Transverse colon (tissue), 4 donors: ENCODE measurements around the gene MPHOSPH10. TPM values are rescaled to one million over a fixed set of nuclear protein-coding genes. Genes with fewer than 3 reads are reported as not detected.
"Not testable (repeated sequence)": the region's sequence is repeated elsewhere in the genome, so short reads cannot be mapped to it uniquely, and the experiment has no call there.

Source experiments
- DNase-seq: peaks from one replicate; pipeline ENCODE4 v3.0.0-alpha.2; 2019
- H3K27ac ChIP-seq, 4 donors: fragments of 200-600 bp; sonication (generic); 2 replicates each; pipeline ENCODE4 v1.5.1; 2016 to 2018; ENCODE audit warnings: inconsistent platforms in 4 of 4
- H3K27me3 ChIP-seq: fragments of 200-600 bp; sonication (generic); 2 replicates; pipeline ENCODE4 v1.5.1; 2017; ENCODE audit warnings: inconsistent platforms
- H3K36me3 ChIP-seq, 4 donors: fragments of 200-600 bp; sonication (generic); 2 replicates each; pipeline ENCODE4 v1.5.1; 2017 to 2019; ENCODE audit warnings: inconsistent platforms in 4 of 4
- H3K4me1 ChIP-seq, 4 donors: fragments of 200-600 bp; sonication (generic); 2 replicates each; pipeline ENCODE4 v1.5.1; 2017 to 2020; ENCODE audit warnings: inconsistent platforms in 4 of 4
- H3K4me3 ChIP-seq, 4 donors: fragments of 200-600 bp; sonication (generic); 1 replicate in 1 of 4; 2 replicates in 3 of 4; pipeline versions ENCODE4 v1.5.1 to v1.6.1; 2017 to 2019; ENCODE audit warnings: inconsistent platforms in 4 of 4
- H3K9me3 ChIP-seq, 2 donors: fragments of 200-600 bp; sonication (generic); 2 replicates each; pipeline ENCODE4 v1.5.1; 2017 to 2019; ENCODE audit warnings: inconsistent platforms in 2 of 2
- CTCF ChIP-seq, 5 experiments: fragments of 200-600 bp in 3 of 5; fragments of 450-650 bp in 2 of 5; sonication (generic) in 3 of 5; IDR thresholded peaks; 1 replicate in 2 of 5; 2 replicates in 3 of 5; pipeline ENCODE4 v1.5.1; 2016 to 2017; ENCODE audit warnings: antibody characterized with exemption in 5 of 5, inconsistent platforms in 3 of 5, mild to moderate bottlenecking in 2 of 5, moderate library complexity in 1 of 5
- EP300 ChIP-seq: sonication (generic); formaldehyde crosslinking; IDR thresholded peaks from one replicate; pipeline ENCODE4 v1.6.1; 2017; ENCODE audit warnings: antibody characterized with exemption, low read depth
- POLR2A ChIP-seq: fragments of 450-650 bp; IDR thresholded peaks from one replicate; pipeline ENCODE4 v1.6.1; 2016; ENCODE audit warnings: antibody characterized with exemption, mild to moderate bottlenecking, moderate library complexity
- POLR2AphosphoS5 ChIP-seq, 3 donors: sonication (generic); formaldehyde crosslinking; IDR thresholded peaks; one replicate each; pipeline ENCODE4 v1.6.1; 2016; ENCODE audit warnings: antibody characterized with exemption in 3 of 3
- WGBS, 2 donors: methylation state at CpG; one replicate each; pipeline ENCODE4 v1.1.5; 2018; ENCODE audit warnings: low coverage in 1 of 2; 5-methylcytosine and 5-hydroxymethylcytosine counted together
- in situ Hi-C, 4 donors: fragments of 200-750 bp; cut with MboI; loops; one replicate each; pipeline versions ENCODE4 v1.15.0 to v1.15.1; 2017; ENCODE audit warnings: low sequenced_read_pairs in 3 of 4, low pct_ligation_motif_present in 1 of 4, low pct_unique_long_range_greater_than_20kb in 1 of 4
- intact Hi-C: fragments of 100-400 bp; cut with DNase I; formaldehyde crosslinking; loops from one replicate; pipeline ENCODE4 v1.15.1; 2023; ENCODE audit warnings: low total_unique reads
- total RNA-seq, 4 donors: library from RNA; depleted of rRNA; stranded (reverse); fragments of >200 nt; gene quantifications; one replicate each; pipeline ENCODE4 v1.1.0, GENCODE V29; 2016

The MPHOSPH10 gene
- total RNA-seq, 4 donors from 2014 or later = 7.5 to 22.9 (median 12.8) TPM

- intact Hi-C loops = no loop called here
Measured at GRCh38 chr2:71103809-71104208, 26.6 kb upstream of the MPHOSPH10 start.

DNA sequence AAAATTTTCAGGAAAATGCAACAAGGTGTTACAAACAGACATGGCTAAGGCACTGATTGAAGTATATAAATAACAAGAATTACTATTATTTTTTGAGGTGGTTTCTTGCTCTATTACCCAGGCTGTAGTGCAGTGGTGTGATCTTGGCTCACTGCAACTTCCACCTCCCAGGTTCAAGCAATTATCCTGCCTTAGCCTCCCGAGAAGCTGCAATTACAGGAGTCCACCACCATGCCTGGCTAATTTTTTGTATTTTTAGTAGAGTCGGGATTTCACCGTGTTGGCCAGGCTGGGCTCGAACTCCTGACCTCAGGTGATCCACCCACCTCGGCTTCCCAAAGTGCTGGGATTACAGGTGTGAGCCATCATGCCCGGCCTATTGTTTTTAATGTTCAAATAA is 24.0 kb upstream of the MPHOSPH10 start:
- H3K27ac ChIP-seq, H3K4me1 ChIP-seq, intact Hi-C loops, H3K9me3 ChIP-seq, DNase-seq, in situ Hi-C loops, H3K27me3 ChIP-seq, H3K4me3 ChIP-seq: not testable (repeated sequence)
- WGBS, 2 donors = 85 to 89% methylated on average over 5 to 6 of the region's 6 CpGs
- H3K36me3 ChIP-seq = peaks cover 0 to 17% (median under 1%) of the 10 kb centered on the region in 4 donors

More at GRCh38 chr2:71103809-71104208, 26.6 kb upstream of the MPHOSPH10 start:
- Histone ChIP-seq H3K4me1 (no peaks in the 10 kb centered on the region), H3K27ac (no peak overlapping the region), H3K4me3 (no peak overlapping the region), H3K27me3 (no peaks in the 10 kb centered on the region), H3K36me3 (peaks cover 0 to 6% (median under 1%) of the 10 kb centered on the region in 4 donors), H3K9me3 (no peaks in the 10 kb centered on the region)
- TF ChIP-seq CTCF (IDR thresholded peaks at IDR 0.05) = no peak
- no peak for TF ChIP-seq POLR2AphosphoS5 (IDR thresholded peaks at IDR 0.05)
- no peak for TF ChIP-seq EP300
- no peak for TF ChIP-seq POLR2A
- in situ Hi-C loops = no loop called here
- DNase-seq = no peak
- WGBS, 2 donors = 50 to 91% methylated on average over 1 to 5 of the region's 5 CpGs

DNA sequence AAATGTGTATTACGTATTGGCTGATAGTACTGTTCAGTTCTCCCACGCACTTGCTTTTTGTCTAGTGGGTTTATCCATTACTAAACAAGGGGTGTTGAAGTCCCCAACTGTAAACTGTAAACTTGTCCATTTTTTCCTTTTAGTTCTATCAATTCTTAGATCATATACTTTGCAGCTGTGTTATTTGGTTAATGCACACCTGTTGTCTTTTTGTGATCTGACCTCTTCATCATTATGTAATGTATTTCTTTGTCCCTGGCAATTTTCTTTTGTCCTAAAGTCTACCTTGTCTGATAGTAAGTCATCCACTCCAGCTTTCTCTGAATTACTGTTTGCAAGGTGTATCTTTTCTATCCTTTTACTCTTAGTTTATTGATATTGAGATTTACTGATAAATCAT is 22.3 kb upstream of the MPHOSPH10 start:
- Histone ChIP-seq H3K36me3 (peaks cover 0 to 17% (median under 1%) of the 10 kb centered on the region in 4 donors), H3K27ac (no peak overlapping the region), H3K4me3 (no peak overlapping the region), H3K9me3 (no peaks in the 10 kb centered on the region), H3K27me3 (no peaks in the 10 kb centered on the region), H3K4me1 (no peaks in the 10 kb centered on the region)
- no peak for DNase-seq
- WGBS, 2 donors = 88 to 90% methylated on average over 2 of the region's 2 CpGs
- intact Hi-C loops (no loop called here), in situ Hi-C loops (no loop called here)
- TF ChIP-seq CTCF (IDR thresholded peaks at IDR 0.05) (no peak), POLR2A (no peak), EP300 (no peak), POLR2AphosphoS5 (IDR thresholded peaks at IDR 0.05) (no peak)

DNA sequence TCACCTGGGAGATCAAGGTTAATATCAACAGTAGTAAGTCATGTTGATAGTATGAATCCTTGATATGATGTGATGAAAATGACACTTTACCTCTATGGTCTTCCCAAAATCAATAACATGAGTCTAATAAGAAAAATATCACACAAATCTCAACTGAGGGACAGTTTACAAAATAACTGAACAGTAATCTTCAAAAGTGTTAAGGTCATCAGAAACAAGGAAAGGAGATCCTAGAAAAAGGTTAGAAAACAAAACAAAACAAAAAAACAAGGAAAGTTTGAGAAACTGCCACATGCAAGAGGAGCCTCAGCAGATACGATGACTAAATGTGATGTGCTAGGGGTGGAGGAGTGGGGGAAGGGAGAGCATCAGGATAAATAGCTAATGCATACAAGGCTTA is 16.6 kb upstream of the MPHOSPH10 start:
- Histone ChIP-seq H3K4me3 (no peak overlapping the region), H3K27me3 (no peaks in the 10 kb centered on the region), H3K4me1 (no peaks in the 10 kb centered on the region), H3K36me3 (peaks cover 0 to 21% (median 9%) of the 10 kb centered on the region in 4 donors), H3K9me3 (no peaks in the 10 kb centered on the region), H3K27ac (no peak overlapping the region)
- intact Hi-C loops = no loop called here
- in situ Hi-C loops = no loop called here
- TF ChIP-seq POLR2A (no peak), EP300 (no peak), POLR2AphosphoS5 (IDR thresholded peaks at IDR 0.05) (no peak), CTCF (IDR thresholded peaks at IDR 0.05) (no peak)
- DNase-seq = no peak
- WGBS, 2 donors = 100% methylated on average over 1 of the region's 1 CpG; no CpG with 5 or more reads in 1 of the 2 donors

GRCh38 chr2:71117063-71117462 is 13.4 kb upstream of the MPHOSPH10 start:
- Histone ChIP-seq H3K27me3 (no peaks in the 10 kb centered on the region), H3K9me3 (no peaks in the 10 kb centered on the region), H3K27ac (no peak overlapping the region), H3K36me3 (peaks cover 0 to 16% (median 5%) of the 10 kb centered on the region in 4 donors), H3K4me1 (no peaks in the 10 kb centered on the region), H3K4me3 (no peak overlapping the region)
- in situ Hi-C loops = no loop called here
- intact Hi-C loops = no loop called here
- TF ChIP-seq EP300 (no peak), POLR2A (no peak), POLR2AphosphoS5 (IDR thresholded peaks at IDR 0.05) (no peak), CTCF (IDR thresholded peaks at IDR 0.05) (no peak)
- no peak for DNase-seq
